Measurements from ENCODE around the gene ZFP36L2. TPM values are rescaled to one million over a fixed set of nuclear protein-coding genes. Genes with fewer than 3 reads are reported as not detected.
A peak's percentile ranks its signal among the peaks of the same experiment; 100 is the strongest.

Gene ZFP36L2
- total and polyA plus RNA-seq, 9 of the 15 experiments (the other 6 are each of a cell fraction or from before 2014, with no cell fraction given), result 4.1 to 60.6 (median 20.3) TPM

DNA sequence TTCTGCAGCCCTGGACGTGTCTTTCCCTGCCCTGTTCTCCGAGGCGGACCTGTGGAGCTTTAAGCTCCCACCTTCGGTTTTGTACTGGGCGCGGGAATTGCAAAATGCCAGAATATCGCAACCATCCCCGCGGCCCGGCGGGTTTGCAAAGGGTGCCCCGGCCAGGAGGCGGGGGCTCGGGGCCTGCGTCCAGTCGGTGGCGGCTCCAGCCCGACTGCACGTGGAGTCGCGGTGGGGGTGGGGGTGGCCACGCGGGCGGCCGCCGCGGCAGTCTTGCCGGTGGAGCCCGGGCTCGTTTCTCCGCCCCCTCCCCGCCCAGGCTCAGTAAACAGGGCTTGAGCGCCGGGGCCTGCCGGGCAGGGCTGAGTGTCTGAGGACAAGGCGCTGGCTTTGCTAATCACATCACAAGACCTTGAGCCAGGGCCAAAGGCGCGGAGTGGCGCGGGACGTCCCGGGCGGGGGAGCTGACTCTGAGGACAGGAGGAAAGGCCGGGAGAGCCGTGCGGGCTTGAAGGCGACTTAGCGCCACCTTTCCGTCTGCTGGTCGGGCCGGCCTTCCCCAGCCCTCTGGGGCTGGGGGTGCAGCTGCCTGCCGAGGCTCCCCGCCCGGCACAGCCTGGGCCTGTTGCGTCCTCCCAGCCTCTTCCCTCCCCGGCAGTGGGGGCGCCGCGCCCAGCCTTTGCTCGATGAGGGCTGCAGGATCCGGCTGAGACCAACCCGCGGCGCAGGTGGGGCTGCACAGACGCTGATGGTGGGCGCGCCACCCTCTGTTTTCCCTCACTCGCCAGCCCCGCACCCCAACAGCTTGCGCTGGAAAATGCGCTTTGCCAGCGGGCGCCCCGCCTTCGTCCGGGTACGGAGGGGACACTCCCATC lies 786 bp upstream of the ZFP36L2 start (continued):
- TF ChIP-seq, protein P1, sequence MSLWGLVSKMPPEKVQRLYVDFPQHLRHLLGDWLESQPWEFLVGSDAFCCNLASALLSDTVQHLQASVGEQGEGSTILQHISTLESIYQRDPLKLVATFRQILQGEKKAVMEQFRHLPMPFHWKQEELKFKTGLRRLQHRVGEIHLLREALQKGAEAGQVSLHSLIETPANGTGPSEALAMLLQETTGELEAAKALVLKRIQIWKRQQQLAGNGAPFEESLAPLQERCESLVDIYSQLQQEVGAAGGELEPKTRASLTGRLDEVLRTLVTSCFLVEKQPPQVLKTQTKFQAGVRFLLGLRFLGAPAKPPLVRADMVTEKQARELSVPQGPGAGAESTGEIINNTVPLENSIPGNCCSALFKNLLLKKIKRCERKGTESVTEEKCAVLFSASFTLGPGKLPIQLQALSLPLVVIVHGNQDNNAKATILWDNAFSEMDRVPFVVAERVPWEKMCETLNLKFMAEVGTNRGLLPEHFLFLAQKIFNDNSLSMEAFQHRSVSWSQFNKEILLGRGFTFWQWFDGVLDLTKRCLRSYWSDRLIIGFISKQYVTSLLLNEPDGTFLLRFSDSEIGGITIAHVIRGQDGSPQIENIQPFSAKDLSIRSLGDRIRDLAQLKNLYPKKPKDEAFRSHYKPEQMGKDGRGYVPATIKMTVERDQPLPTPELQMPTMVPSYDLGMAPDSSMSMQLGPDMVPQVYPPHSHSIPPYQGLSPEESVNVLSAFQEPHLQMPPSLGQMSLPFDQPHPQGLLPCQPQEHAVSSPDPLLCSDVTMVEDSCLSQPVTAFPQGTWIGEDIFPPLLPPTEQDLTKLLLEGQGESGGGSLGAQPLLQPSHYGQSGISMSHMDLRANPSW (CRISPR knock-in tag; IDR thresholded peaks at IDR 0.05), result peak; percentile 89; the same call in 1 of the 2 replicates
- TF ChIP-seq ZBED1 (IDR thresholded peaks at IDR 0.05), result no peak
- no peak for TF ChIP-seq ELF4 (CRISPR knock-in tag; IDR thresholded peaks at IDR 0.05)
- no peak for TF ChIP-seq TFAM (CRISPR knock-in tag; conservative IDR thresholded peaks at IDR 0.05)
- TF ChIP-seq CBX8 (IDR thresholded peaks at IDR 0.05; ENCODE audit: borderline replicate concordance, extremely low read depth, low read depth, low read length, poor library complexity, severe bottlenecking), result no peak
- TF ChIP-seq, protein P2, sequence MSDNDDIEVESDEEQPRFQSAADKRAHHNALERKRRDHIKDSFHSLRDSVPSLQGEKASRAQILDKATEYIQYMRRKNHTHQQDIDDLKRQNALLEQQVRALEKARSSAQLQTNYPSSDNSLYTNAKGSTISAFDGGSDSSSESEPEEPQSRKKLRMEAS (CRISPR knock-in tag; IDR thresholded peaks at IDR 0.05), result peak; percentile 96
- TF ChIP-seq RREB1 (CRISPR knock-in tag; IDR thresholded peaks at IDR 0.05), result peak; percentile 81; the same call in 1 of the 2 replicates
- no peak for TF ChIP-seq THRAP3 (IDR thresholded peaks at IDR 0.05; ENCODE audit: borderline replicate concordance)
- TF ChIP-seq EGR1 (conservative IDR thresholded peaks at IDR 0.05), result peak; percentile 60
- TF ChIP-seq ZBTB34 (CRISPR knock-in tag; IDR thresholded peaks at IDR 0.05), result no peak
- no peak for TF ChIP-seq SNIP1 (IDR thresholded peaks at IDR 0.05; ENCODE audit: low read depth)
- no peak for TF ChIP-seq ILK (tag; IDR thresholded peaks at IDR 0.05; ENCODE audit: borderline replicate concordance, low read depth)
- TF ChIP-seq KAT2B (IDR thresholded peaks at IDR 0.05; ENCODE audit: low read depth, low read length), result no peak
- TF ChIP-seq PTTG1 (tag; IDR thresholded peaks at IDR 0.05; ENCODE audit: low read depth), result no peak
- no peak for TF ChIP-seq TAL1 (IDR thresholded peaks at IDR 0.05)
- no peak for TF ChIP-seq GATAD2B (IDR thresholded peaks at IDR 0.05; ENCODE audit: borderline replicate concordance)
- TF ChIP-seq ZNF184 (CRISPR knock-in tag; IDR thresholded peaks at IDR 0.05), result no peak

All from K562 (cell line).